Upper lobe of left lung (tissue), 6 donors: Measurements from ENCODE around the gene KDM4B. TPM values are rescaled to one million over a fixed set of nuclear protein-coding genes. Genes with fewer than 3 reads are reported as not detected.

Experiments used
- ATAC-seq, 2 donors: fragments of 200-7000 bp; cut with Tn5 transposase; one replicate each; pipeline ENCODE4 v1.9.1; 2022; ENCODE audit warnings: mild to moderate bottlenecking in 2 of 2, moderate library complexity in 2 of 2; ENCODE audit not compliant: low FRiP score in 2 of 2
- DNase-seq, 2 donors: peaks; one replicate each; pipeline ENCODE4 v3.0.0-alpha.2; 2019 to 2020
- H3K27ac ChIP-seq, 4 donors: fragments of 200-600 bp; sonication (generic); one replicate each; pipeline ENCODE4 v1.5.1; 2016 to 2019
- H3K27me3 ChIP-seq, 4 donors: fragments of 200-600 bp; sonication (generic); one replicate each; pipeline ENCODE4 v1.5.1; 2017 to 2019
- H3K36me3 ChIP-seq, 4 donors: fragments of 200-600 bp; sonication (generic); one replicate each; pipeline ENCODE4 v1.5.1; 2016 to 2019
- H3K4me1 ChIP-seq, 4 donors: fragments of 200-600 bp; sonication (generic); one replicate each; pipeline ENCODE4 v1.5.1; 2018 to 2019
- H3K4me3 ChIP-seq, 4 donors: fragments of 200-600 bp; sonication (generic); one replicate each; pipeline ENCODE4 v1.5.1; 2017 to 2019; ENCODE audit warnings: mild to moderate bottlenecking in 2 of 4, moderate library complexity in 1 of 4
- H3K9me3 ChIP-seq, 4 donors: fragments of 200-600 bp; sonication (generic); one replicate each; pipeline ENCODE4 v1.5.1; 2018 to 2019
- EP300 ChIP-seq, 4 donors: sonication (generic); formaldehyde crosslinking; IDR thresholded peaks; one replicate each; pipeline ENCODE4 v1.5.1; 2017; ENCODE audit warnings: antibody characterized with exemption in 4 of 4, control low read depth in 2 of 4
- POLR2A ChIP-seq, 4 donors: fragments of 450-650 bp; IDR thresholded peaks; one replicate each; pipeline ENCODE4 v1.5.1; 2016 to 2017; ENCODE audit warnings: antibody characterized with exemption in 4 of 4, mild to moderate bottlenecking in 2 of 4
- POLR2AphosphoS5 ChIP-seq, 2 donors: sonication (generic); formaldehyde crosslinking; IDR thresholded peaks; one replicate each; pipeline ENCODE4 v1.5.1; 2017; ENCODE audit warnings: antibody characterized with exemption in 2 of 2
- WGBS, 2 donors: methylation state at CpG; one replicate each; pipeline ENCODE4 v1.1.5; 2017 to 2018; 5-methylcytosine and 5-hydroxymethylcytosine counted together
- total RNA-seq, 6 donors: library from RNA; depleted of rRNA in 4 of 6; stranded (reverse); fragments of >200 nt in 4 of 6; gene quantifications; one replicate each; pipeline versions ENCODE4 v1.1.0 to v1.2.1, GENCODE V29; 2016 to 2021
- TF ChIP-seq, protein P1 (sequence below), 6 experiments: fragments of 450-650 bp in 4 of 6; fragments of 200-600 bp in 2 of 6; sonication (generic) in 2 of 6; IDR thresholded peaks; one replicate each; pipeline ENCODE4 v1.5.1; 2016 to 2019; ENCODE audit warnings: antibody characterized with exemption in 6 of 6
- donor health status: DM: no; HTN: no; CAD: no; lungs with moderate emphysema.
- donor health status: DM: no; HTN: yes; CAD: no; lungs with severe emphysema.

KDM4B gene
- total RNA-seq, 6 donors from 2014 or later = 28.1 to 112 (median 38.2) TPM

GRCh38 chr19:4980838-4981680 is 12.1 kb downstream of the KDM4B start:
- H3K9me3 ChIP-seq = no peaks in the 10 kb centered on the region
- TF ChIP-seq, protein P1, sequence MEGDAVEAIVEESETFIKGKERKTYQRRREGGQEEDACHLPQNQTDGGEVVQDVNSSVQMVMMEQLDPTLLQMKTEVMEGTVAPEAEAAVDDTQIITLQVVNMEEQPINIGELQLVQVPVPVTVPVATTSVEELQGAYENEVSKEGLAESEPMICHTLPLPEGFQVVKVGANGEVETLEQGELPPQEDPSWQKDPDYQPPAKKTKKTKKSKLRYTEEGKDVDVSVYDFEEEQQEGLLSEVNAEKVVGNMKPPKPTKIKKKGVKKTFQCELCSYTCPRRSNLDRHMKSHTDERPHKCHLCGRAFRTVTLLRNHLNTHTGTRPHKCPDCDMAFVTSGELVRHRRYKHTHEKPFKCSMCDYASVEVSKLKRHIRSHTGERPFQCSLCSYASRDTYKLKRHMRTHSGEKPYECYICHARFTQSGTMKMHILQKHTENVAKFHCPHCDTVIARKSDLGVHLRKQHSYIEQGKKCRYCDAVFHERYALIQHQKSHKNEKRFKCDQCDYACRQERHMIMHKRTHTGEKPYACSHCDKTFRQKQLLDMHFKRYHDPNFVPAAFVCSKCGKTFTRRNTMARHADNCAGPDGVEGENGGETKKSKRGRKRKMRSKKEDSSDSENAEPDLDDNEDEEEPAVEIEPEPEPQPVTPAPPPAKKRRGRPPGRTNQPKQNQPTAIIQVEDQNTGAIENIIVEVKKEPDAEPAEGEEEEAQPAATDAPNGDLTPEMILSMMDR (IDR thresholded peaks at IDR 0.05) = no peak
- TF ChIP-seq POLR2AphosphoS5 (IDR thresholded peaks at IDR 0.05) (no peak), POLR2A (IDR thresholded peaks at IDR 0.05) (no peak), EP300 (IDR thresholded peaks at IDR 0.05) (no peak)
- no peak overlapping the region for H3K4me3 ChIP-seq
- H3K27ac ChIP-seq = peak overlapping the region in 1 of 4 donors; percentile 49
- peak in 1 of 2 donors; percentile 68 for DNase-seq
- no peak for ATAC-seq
- WGBS, 2 donors = 83 to 98% methylated on average over 12 to 20 of the region's 27 CpGs
- no peaks in the 10 kb centered on the region for H3K27me3 ChIP-seq
- no peaks in the 10 kb centered on the region for H3K36me3 ChIP-seq
- H3K4me1 ChIP-seq = peaks cover 57 to 72% (median 65%) of the 10 kb centered on the region in 4 donors

DNA sequence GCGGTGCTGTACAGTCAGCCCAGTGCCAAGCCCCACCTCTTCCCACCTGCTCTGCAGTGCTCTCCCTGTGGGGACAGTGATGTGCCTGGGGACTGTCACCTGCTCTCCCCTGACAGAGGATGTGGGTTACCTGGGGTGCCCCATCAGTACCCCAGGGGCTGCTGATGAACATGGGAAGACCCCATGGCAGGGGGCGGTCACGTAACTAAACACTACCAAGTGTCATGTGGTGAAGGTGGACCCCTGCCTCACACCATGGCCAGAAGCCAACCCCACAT is 12.7 kb downstream of the KDM4B start:
- DNase-seq = no peak
- no peaks in the 10 kb centered on the region for H3K27me3 ChIP-seq
- no peaks in the 10 kb centered on the region for H3K36me3 ChIP-seq
- 100% methylated on average over 1 of the region's 3 CpGs; no CpG with 5 or more reads in 1 of the 2 donors for WGBS, 2 donors
- TF ChIP-seq, protein P1 (IDR thresholded peaks at IDR 0.05) = no peak
- TF ChIP-seq POLR2A (IDR thresholded peaks at IDR 0.05) = no peak
- no peak for TF ChIP-seq EP300 (IDR thresholded peaks at IDR 0.05)
- TF ChIP-seq POLR2AphosphoS5 (IDR thresholded peaks at IDR 0.05) = no peak
- H3K9me3 ChIP-seq = no peaks in the 10 kb centered on the region
- H3K27ac ChIP-seq = peak overlapping the region in 1 of 4 donors; percentile 49
- ATAC-seq = no peak
- H3K4me3 ChIP-seq = no peak overlapping the region
- H3K4me1 ChIP-seq = peaks cover 51 to 71% (median 61%) of the 10 kb centered on the region in 4 donors

DNA sequence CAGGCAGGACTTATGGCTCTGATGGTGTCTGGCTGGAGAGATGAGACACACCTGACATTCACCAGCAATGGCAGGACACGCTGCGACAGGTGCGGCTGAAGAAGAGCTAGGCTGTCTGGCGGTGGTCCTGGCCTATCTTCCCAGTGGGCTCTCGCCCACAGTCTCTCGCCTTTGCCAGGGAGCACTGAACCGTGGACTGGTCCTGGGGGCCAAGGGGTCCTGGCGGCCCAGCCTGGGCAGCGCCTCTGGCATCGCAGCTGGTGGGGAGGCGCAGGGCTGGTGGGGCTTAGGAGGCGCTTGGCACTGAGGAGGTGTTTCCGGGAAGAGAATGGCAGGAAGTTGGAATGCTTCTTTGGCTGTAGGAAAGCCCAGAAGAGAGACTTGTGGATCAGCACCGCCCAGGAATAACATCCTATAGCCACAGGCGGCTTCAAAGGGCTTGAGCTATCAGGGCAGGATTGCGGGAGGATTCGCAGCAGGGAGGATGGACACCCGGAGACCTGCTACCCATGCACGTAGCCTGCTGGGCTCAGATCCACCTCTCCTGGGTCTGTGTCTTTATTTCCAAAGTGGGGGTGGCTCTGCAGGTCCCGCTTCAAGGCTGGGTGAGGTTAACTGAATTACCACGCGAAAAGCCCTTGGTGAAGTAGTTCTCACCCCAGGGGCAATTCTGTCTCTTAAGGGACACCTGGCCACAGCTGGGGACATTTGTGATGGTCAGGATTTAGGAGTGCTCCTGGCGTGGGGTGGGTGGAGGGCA is 14.6 kb downstream of the KDM4B start:
- H3K4me1 ChIP-seq = peaks cover 39 to 71% (median 52%) of the 10 kb centered on the region in 4 donors

DNA sequence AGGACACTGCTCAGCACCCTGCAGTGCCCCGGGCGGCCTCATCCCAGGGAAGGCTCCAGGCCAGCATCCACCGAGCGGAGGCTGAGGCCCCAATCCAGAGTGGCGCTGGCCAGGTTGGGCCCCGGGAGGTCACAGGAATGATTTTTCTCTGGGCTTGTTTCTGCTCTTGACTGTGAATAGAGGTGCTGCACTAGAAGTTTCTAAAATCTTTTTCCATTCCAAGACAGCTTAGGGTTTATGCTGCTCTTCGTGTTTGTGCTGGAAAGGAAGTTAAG is 15.1 kb downstream of the KDM4B start:
- H3K4me1 ChIP-seq = peaks cover 34 to 71% (median 52%) of the 10 kb centered on the region in 4 donors

More for the DNA sequence above, 14.6 kb downstream of the KDM4B start:
- DNase-seq = no peak
- no peak for TF ChIP-seq POLR2AphosphoS5 (IDR thresholded peaks at IDR 0.05)
- WGBS, 2 donors = 73 to 83% methylated on average over 18 to 22 of the region's 23 CpGs
- no peak overlapping the region for H3K4me3 ChIP-seq
- no peak for ATAC-seq
- peak overlapping the region in 3 of 4 donors; percentile 26 to 59 (median 57) for H3K27ac ChIP-seq
- no peaks in the 10 kb centered on the region for H3K36me3 ChIP-seq
- H3K9me3 ChIP-seq = no peaks in the 10 kb centered on the region
- no peaks in the 10 kb centered on the region for H3K27me3 ChIP-seq

GRCh38 chr19:4984438-4984990 is 15.6 kb downstream of the KDM4B start:
- H3K27me3 ChIP-seq = no peaks in the 10 kb centered on the region
- WGBS, 2 donors = 73 to 89% methylated on average over 7 to 18 of the region's 18 CpGs
- H3K27ac ChIP-seq = peak overlapping the region in 2 of 4 donors; percentile 57 to 59
- DNase-seq (no peak), ATAC-seq (no peak)
- H3K4me3 ChIP-seq = no peak overlapping the region
- no peaks in the 10 kb centered on the region for H3K9me3 ChIP-seq
- TF ChIP-seq POLR2AphosphoS5 (IDR thresholded peaks at IDR 0.05) = no peak
- no peak for TF ChIP-seq POLR2A (IDR thresholded peaks at IDR 0.05)
- no peak for TF ChIP-seq EP300 (IDR thresholded peaks at IDR 0.05)
- TF ChIP-seq, protein P1 (IDR thresholded peaks at IDR 0.05) = no peak
- peaks cover 30 to 73% (median 51%) of the 10 kb centered on the region in 4 donors for H3K4me1 ChIP-seq
- no peaks in the 10 kb centered on the region for H3K36me3 ChIP-seq

More for the DNA sequence above, 15.1 kb downstream of the KDM4B start:
- DNase-seq (no peak), ATAC-seq (no peak)
- TF ChIP-seq, protein P1 (IDR thresholded peaks at IDR 0.05) = no peak
- Histone ChIP-seq H3K4me3 (no peak overlapping the region), H3K27me3 (no peaks in the 10 kb centered on the region), H3K27ac (peak overlapping the region in 3 of 4 donors; percentile 26 to 59 (median 57)), H3K36me3 (no peaks in the 10 kb centered on the region), H3K9me3 (no peaks in the 10 kb centered on the region)
- 81 to 86% methylated on average over 3 to 6 of the region's 7 CpGs for WGBS, 2 donors
